NT2/D1 (cell line): ENCODE results near the gene USP3.

Experiments
- DNase-seq: peaks from one replicate; pipeline ENCODE4 v3.0.0-alpha.2; 2011; ENCODE audit warnings: low read depth, low spot score
- H3K27me3 ChIP-seq: 2 replicates; pipeline ENCODE4 v1.6.0; 2011; ENCODE audit warnings: mild to moderate bottlenecking; ENCODE audit not compliant: insufficient read length, insufficient read depth
- H3K36me3 ChIP-seq: 2 replicates; pipeline ENCODE4 v1.6.1; 2011; ENCODE audit warnings: mild to moderate bottlenecking, low read length, mixed read lengths; ENCODE audit not compliant: insufficient read depth, insufficient read length
- H3K4me1 ChIP-seq: 2 replicates; pipeline ENCODE4 v1.5.1; 2011; ENCODE audit not compliant: insufficient read depth, insufficient read length
- H3K4me3 ChIP-seq: 2 replicates; pipeline ENCODE4 v1.5.1; 2011; ENCODE audit warnings: low read depth; ENCODE audit not compliant: insufficient read length
- H3K9ac ChIP-seq: 2 replicates; pipeline ENCODE4 v1.6.0; 2011; ENCODE audit warnings: low read depth; ENCODE audit not compliant: insufficient read length
- H3K9me3 ChIP-seq: 2 replicates; pipeline ENCODE4 v1.5.1; 2011; ENCODE audit warnings: mild to moderate bottlenecking, low read length; ENCODE audit not compliant: insufficient read depth
- SUZ12 ChIP-seq: IDR thresholded peaks from 2 replicates; pipeline ENCODE4 v1.6.1; 2011; ENCODE audit not compliant: insufficient read length, insufficient read depth; ENCODE audit errors: extremely low read depth
- YY1 ChIP-seq: IDR thresholded peaks from 2 replicates; pipeline ENCODE4 v1.6.1; 2011; ENCODE audit not compliant: insufficient read length, insufficient read depth
- ZNF274 ChIP-seq: IDR thresholded peaks from 2 replicates; pipeline ENCODE4 v1.6.1; 2011; ENCODE audit warnings: mild to moderate bottlenecking, low read depth, low read length

The USP3 gene

DNA sequence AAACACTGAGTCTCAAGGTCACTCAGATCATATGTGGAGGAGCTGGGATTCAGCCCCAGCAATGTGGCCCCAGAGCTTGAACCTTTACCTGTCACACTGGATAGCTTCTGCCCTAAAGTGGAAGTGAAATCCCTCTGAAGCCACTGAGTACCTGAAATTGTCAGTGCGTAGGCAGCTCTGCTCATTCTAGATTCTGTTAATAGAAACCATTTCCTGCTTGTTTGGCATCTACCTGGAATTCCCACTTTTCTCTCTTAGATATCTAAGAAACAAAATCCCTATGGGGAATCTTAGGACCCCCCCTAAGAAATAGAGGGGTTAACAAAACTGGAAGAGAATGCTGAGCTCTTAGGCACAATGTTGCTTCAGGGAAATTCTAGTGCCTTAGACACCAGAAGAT is 122.6 kb downstream of the USP3 start:
- no peaks in the 10 kb centered on the region for H3K9me3 ChIP-seq
- H3K27me3 ChIP-seq = no peaks in the 10 kb centered on the region
- DNase-seq = no peak
- no peaks in the 10 kb centered on the region for H3K4me1 ChIP-seq
- H3K9ac ChIP-seq = no peak overlapping the region
- peaks cover 67% of the 10 kb centered on the region for H3K36me3 ChIP-seq
- H3K4me3 ChIP-seq = no peak overlapping the region
- TF ChIP-seq SUZ12 = no peak
- no peak for TF ChIP-seq ZNF274

DNA sequence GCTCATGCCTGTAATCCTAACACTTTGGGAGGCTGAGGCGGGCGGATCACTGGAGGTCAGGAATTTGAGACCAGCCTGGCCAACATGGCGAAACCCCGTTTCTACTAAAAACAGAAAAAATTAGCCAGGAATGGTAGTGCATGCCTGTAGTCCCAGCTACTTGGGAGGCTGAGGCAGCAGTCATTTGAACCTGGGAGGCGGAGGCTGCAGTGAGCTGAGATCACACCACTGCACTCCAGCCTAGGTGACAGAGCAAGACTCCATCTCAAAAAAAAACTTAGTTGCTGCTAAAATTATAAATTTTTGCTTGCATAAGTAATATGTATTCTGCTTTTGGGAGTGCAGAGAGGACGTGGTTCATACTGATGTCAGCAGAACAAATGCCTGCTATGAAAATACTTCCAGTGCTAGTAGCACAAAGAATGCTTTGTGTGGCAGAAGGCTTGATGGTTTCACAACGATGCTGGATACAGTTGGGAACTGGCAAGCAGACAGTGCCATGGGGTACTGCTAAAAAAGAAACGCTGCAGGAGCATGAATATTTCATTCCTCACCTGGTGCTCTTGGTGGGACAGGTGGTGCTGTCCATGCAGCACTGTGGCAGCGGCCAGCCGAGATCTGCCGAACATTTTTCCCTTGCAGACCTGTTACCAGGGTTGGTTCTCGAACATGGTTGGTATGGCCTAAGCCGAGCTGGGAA is 123.9 kb downstream of the USP3 start:
- Histone ChIP-seq H3K4me3 (no peak overlapping the region), H3K27me3 (no peaks in the 10 kb centered on the region), H3K4me1 (no peaks in the 10 kb centered on the region), H3K9ac (no peak overlapping the region), H3K9me3 (no peaks in the 10 kb centered on the region), H3K36me3 (peaks cover 62% of the 10 kb centered on the region)
- DNase-seq = no peak
- TF ChIP-seq YY1 = no peak
- no peak for TF ChIP-seq SUZ12
- TF ChIP-seq ZNF274 = no peak

DNA sequence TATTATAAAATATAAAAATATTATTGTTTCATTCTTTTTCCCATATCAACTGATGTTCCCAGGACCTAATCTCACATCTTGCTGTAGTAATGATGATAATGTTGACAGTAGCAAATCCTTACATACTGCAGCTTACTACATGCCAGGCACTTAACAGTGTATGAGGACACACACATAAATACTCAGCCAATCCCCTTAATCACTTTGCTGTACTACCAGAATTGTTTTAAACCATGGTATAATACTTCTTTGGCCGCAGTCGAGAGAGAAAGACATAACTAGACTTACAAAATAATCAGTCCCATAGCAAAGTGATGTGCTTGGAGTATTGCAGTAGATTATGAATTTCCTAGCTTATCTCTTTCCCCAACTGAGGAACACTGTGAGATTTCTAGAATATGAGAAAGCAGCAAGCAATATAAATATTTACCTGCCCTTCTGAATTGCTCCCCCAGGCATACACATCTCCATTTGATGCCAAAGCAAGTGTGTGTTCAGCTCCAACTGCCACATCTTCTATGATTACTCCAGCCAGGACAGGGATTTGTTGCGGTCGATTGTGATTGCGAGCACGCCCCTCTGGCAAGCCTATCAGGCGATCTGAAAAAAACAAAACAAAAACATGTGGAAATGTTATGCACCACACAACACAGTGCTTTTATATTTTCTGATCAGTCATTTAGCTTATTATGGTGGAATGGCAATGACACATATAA is 125.8 kb downstream of the USP3 start:
- Histone ChIP-seq H3K4me3 (no peak overlapping the region), H3K4me1 (no peaks in the 10 kb centered on the region), H3K9ac (no peak overlapping the region), H3K36me3 (peaks cover 51% of the 10 kb centered on the region), H3K27me3 (no peaks in the 10 kb centered on the region), H3K9me3 (no peaks in the 10 kb centered on the region)
- TF ChIP-seq SUZ12 = no peak
- no peak for TF ChIP-seq YY1
- no peak for TF ChIP-seq ZNF274
- no peak for DNase-seq

DNA sequence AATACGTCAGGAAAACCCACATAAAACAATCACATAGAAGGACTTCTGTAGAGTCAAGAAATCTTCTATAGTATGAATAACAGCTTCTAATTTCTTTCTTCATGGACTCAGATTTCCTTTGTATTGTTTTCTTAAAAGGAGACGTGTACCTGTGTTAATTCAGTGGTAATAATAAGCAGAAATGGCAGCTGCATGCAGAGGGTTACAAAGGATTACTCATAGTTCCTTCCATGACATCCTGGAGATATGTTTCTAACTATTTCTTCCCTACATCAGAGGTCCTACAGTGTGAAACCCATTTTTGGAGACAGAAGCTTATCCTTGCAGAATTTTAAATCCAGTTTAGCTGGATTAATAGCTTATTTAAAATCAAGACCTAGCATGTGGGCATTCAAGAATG is 128.9 kb downstream of the USP3 start:
- no peak overlapping the region for H3K4me3 ChIP-seq
- H3K36me3 ChIP-seq = peaks cover 50% of the 10 kb centered on the region
- H3K9me3 ChIP-seq = no peaks in the 10 kb centered on the region
- H3K9ac ChIP-seq = no peak overlapping the region
- H3K4me1 ChIP-seq = no peaks in the 10 kb centered on the region
- H3K27me3 ChIP-seq = no peaks in the 10 kb centered on the region
- DNase-seq = no peak
- TF ChIP-seq SUZ12 = no peak
- no peak for TF ChIP-seq YY1
- no peak for TF ChIP-seq ZNF274

DNA sequence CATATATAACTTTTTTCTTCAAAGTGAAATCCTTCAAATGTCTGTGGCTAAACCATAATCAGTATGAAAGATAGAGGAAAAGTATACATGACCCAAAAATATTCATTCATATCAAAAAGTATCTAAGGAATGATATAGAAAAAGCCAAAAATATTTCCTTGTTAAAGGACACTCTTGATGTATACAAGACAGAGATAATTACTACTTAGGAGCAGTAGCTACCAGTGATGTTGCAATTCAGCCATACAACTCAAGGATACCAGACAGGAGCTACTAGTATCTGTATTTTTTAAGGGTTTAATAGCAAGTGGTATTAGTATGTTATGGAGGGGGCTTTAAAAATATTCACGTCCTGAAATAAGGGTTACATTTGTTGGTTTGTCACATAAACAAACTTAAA is 129.8 kb downstream of the USP3 start:
- no peak for DNase-seq
- H3K4me3 ChIP-seq = no peak overlapping the region
- H3K9ac ChIP-seq = no peak overlapping the region
- H3K4me1 ChIP-seq = no peaks in the 10 kb centered on the region
- H3K27me3 ChIP-seq = no peaks in the 10 kb centered on the region
- H3K36me3 ChIP-seq = peaks cover 51% of the 10 kb centered on the region
- H3K9me3 ChIP-seq = no peaks in the 10 kb centered on the region
- TF ChIP-seq YY1 (no peak), SUZ12 (no peak), ZNF274 (no peak)

DNA sequence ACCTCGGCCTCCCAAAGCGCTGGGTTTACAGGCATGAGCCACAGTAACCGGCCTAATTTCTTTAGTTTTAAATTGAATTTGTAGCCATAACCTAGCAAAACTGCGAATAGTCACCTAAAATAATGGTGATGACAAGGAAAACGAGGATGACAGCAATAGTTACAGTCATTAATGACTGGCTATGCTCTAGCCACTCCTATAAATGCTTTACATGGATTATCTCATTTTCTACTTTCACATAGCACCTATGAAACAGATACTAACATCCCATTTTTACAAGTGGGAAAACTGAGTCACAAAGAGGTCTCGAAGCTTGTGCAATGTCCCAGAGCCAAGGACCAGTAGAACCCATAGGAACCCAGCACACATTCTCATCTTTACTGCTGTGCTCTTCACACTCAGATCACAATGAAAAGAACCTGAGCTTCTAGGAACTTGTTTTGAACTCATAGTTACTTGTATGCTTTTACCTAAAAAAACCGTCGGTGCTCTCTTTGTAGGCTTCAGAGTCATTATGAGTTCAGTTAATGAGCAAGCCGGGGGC is 132.2 kb downstream of the USP3 start:
- Histone ChIP-seq H3K27me3 (no peaks in the 10 kb centered on the region), H3K4me3 (no peak overlapping the region), H3K9me3 (no peaks in the 10 kb centered on the region), H3K36me3 (peaks cover 58% of the 10 kb centered on the region), H3K9ac (no peak overlapping the region), H3K4me1 (no peaks in the 10 kb centered on the region)
- no peak for DNase-seq
- TF ChIP-seq YY1 (no peak), ZNF274 (no peak), SUZ12 (no peak)

DNA sequence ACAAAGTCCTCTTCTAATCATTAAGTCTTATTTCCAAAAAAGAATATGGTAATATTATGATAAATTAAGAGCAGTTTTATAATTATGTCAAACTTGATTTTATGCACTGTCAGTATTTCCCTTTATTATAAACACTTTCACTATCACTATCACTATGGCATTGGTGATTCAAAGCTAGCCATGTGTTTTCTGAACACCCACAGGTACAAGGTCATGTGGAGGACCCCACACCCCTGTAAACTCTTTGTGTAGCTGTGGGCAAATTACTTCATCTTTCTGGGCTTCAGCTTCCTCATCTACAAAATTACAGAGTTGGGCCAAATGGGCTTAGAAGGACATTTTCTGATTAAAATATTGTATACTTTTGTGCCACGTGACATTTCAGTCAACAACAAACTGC is 134.4 kb downstream of the USP3 start:
- no peak overlapping the region for H3K9ac ChIP-seq
- no peaks in the 10 kb centered on the region for H3K27me3 ChIP-seq
- DNase-seq = no peak
- no peaks in the 10 kb centered on the region for H3K4me1 ChIP-seq
- no peak for TF ChIP-seq ZNF274
- TF ChIP-seq SUZ12 = no peak
- no peak for TF ChIP-seq YY1
- peaks cover 61% of the 10 kb centered on the region for H3K36me3 ChIP-seq
- H3K4me3 ChIP-seq = no peak overlapping the region
- no peaks in the 10 kb centered on the region for H3K9me3 ChIP-seq
